Motor neuron (in vitro differentiated cells): ENCODE measurements around the gene BCKDK. TPM values are rescaled to one million over a fixed set of nuclear protein-coding genes. Genes with fewer than 3 reads are reported as not detected.

Experiments used
- ATAC-seq, 8 experiments: fragments of 200-7000 bp; cut with Tn5 transposase; replicated peaks in 6 of 8; 2 replicates each; pipeline ENCODE4 v1.8.0; 2021; ENCODE audit warnings: mild to moderate bottlenecking in 8 of 8, moderate library complexity in 8 of 8
- H3K27ac ChIP-seq, 2 donors: fragments of 250-450 bp; sonication (Bioruptor Pico); 2 replicates each; pipeline ENCODE4 v1.9.0; 2021; ENCODE audit warnings: antibody characterized with exemption in 2 of 2, mild to moderate bottlenecking in 2 of 2, moderate library complexity in 1 of 2
- H3K4me1 ChIP-seq, 2 donors: fragments of 250-450 bp; sonication (Bioruptor Pico); replicated peaks in 1 of 2; 2 replicates each; pipeline ENCODE4 v1.6.1; 2021; ENCODE audit warnings: antibody characterized with exemption in 2 of 2, mild to moderate bottlenecking in 2 of 2, moderate library complexity in 1 of 2
- H3K4me3 ChIP-seq, 5 donors: fragments of 250-450 bp; sonication (Bioruptor Pico); 2 replicates each; pipeline ENCODE4 v1.9.0; 2021; ENCODE audit warnings: antibody characterized with exemption in 5 of 5, mild to moderate bottlenecking in 5 of 5, moderate library complexity in 4 of 5
- WGBS, 10 experiments: fragments of 450-650 bp; shearing (Covaris generic); methylation state at CpG; one replicate each; pipeline ENCODE4 v1.0.0; 2022; 5-methylcytosine and 5-hydroxymethylcytosine counted together
- in situ Hi-C, 9 experiments: fragments of 400-800 bp; cut with MboI; loops; one replicate each; pipeline ENCODE4 v1.15.0; 2021; ENCODE audit warnings: low sequenced_read_pairs in 9 of 9, low pct_unique_long_range_greater_than_20kb in 2 of 9; ENCODE audit not compliant: unreplicated experiment in 9 of 9
- total RNA-seq, 8 experiments: library from RNA; unstranded; fragments of 300-600 nt; gene quantifications; 2 replicates each; pipeline versions ENCODE4 v1.2.3 to v1.2.4, GENCODE V29; 2022

Gene BCKDK
- total RNA-seq, 8 experiments from 2014 or later, result 14.1 to 46.8 (median 19.6) TPM

DNA sequence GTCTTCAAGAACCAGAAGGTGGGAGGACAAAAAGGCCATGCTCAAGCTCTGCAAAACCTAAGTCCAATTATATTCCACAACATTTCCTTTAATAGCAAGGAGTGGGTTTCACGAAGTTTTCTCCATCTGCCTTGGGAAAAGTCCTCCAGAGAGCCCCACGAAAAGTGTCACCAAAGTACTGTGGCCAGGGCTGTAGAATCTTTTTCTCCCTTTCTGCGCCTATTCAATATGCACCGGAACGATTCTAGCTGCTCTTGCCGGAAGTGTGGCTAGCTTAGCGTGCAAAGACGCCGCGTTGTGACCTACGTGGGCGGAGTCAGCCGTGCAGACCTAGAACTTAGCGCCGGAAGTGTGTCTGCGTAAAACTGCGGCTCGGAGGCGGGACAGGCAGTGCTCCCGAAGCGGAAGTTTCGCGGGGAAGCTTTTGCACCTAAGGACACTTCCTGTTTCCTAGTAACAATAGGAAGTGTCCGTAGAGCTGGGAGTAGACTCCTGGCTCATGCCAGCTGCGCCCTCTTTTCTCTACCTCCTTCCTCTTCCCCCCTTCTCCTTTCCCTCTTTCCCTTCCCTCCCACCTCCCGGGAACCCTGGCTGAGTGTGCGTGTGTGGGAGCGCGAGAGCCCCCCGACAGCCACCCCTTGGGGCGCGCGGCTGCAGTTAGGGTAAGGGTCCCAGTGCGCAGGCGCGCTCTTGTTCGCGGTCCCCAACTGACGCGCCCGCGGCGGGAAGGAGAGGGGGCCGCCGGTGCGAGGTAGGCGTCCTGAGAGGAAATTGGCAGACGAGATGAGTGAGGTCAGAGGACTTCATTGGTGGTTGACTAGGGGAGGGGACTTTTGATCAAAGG, 34.0 kb upstream of the BCKDK start, which contains the start of the genes ZNF646 and ZNF668:
Gene ZNF646, plus strand, starts transcription at position 453 of the 844 bp plus-strand sequence. CDS start 1,903 bp downstream, outside the sequence.
Gene ZNF668, minus strand, starts transcription at position 271 of the 844 bp plus-strand sequence. CDS start 9,781 bp downstream, outside the sequence.
- peak; percentile 71 to 87 (median 78) for ATAC-seq
- in situ Hi-C loops, result no loop called here
- Histone ChIP-seq H3K4me1 (peaks cover 4 to 8% of the 10 kb centered on the region in 2 donors), H3K27ac (peak within 1 kb of the TSS; percentile 92 to 96), H3K4me3 (peak within 1 kb of the TSS; percentile 63 to 99 (median 81))
- WGBS, 10 experiments, result 0 to 2% (median 0%) methylated on average over 1 to 16 of the region's 48 CpGs; no CpG with 5 or more reads in 2 of the 10 experiments

DNA sequence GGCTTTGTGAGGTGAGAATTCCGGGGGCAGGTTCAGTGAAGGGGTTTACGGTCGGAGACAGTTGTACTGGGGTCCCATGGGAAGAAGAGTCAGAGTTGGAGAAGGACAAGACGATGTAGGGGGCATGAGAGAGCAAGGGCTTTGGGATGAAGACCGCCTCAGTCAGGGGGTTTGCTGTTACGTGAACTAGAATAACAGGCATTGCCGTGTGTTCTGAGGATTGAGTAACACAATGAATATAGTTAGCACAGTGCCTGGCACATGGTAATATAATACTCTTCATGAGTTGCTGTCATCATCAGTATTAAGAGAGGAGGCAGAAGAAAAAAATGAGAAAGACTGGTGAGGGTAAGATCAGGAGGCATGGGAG, 33.4 kb upstream of the BCKDK start:
- 0 to 13% (median 0%) methylated on average over 1 to 7 of the region's 7 CpGs for WGBS, 10 experiments
- peak overlapping the region; percentile 63 to 99 (median 81) for H3K4me3 ChIP-seq
- peaks cover 4 to 8% of the 10 kb centered on the region in 2 donors for H3K4me1 ChIP-seq
- ATAC-seq, result no peak
- in situ Hi-C loops, result no loop called here
- H3K27ac ChIP-seq, result peak overlapping the region; percentile 92 to 96

DNA sequence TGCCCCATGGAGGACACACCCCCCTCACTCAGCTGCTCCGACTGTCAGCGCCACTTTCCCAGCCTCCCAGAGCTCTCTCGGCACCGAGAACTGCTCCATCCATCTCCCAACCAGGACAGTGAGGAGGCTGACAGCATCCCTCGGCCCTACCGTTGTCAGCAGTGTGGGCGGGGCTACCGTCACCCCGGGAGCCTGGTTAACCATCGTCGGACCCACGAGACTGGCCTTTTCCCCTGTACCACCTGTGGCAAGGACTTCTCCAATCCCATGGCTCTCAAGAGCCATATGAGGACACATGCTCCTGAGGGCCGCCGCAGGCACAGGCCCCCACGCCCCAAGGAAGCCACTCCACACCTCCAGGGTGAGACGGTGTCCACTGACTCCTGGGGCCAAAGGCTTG, 31.9 kb upstream of the BCKDK start:
- in situ Hi-C loops, result no loop called here
- no peak for ATAC-seq
- peaks cover 4 to 8% of the 10 kb centered on the region in 2 donors for H3K4me1 ChIP-seq
- H3K4me3 ChIP-seq, result no peak overlapping the region
- 42 to 67% (median 60%) methylated on average over 1 to 8 of the region's 16 CpGs; no CpG with 5 or more reads in 7 of the 10 experiments for WGBS, 10 experiments
- no peak overlapping the region for H3K27ac ChIP-seq

DNA sequence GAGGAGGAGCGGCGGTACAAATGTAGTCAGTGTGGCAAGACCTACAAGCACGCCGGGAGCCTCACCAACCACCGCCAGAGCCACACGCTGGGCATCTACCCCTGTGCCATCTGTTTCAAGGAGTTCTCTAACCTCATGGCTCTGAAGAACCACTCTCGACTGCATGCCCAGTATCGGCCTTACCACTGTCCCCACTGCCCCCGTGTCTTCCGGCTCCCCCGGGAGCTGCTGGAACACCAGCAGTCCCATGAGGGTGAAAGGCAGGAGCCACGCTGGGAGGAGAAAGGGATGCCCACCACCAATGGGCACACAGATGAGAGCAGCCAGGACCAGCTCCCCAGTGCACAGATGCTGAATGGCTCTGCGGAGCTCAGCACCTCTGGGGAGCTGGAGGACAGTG, 31.2 kb upstream of the BCKDK start:
- ATAC-seq, result no peak
- in situ Hi-C loops, result no loop called here

DNA sequence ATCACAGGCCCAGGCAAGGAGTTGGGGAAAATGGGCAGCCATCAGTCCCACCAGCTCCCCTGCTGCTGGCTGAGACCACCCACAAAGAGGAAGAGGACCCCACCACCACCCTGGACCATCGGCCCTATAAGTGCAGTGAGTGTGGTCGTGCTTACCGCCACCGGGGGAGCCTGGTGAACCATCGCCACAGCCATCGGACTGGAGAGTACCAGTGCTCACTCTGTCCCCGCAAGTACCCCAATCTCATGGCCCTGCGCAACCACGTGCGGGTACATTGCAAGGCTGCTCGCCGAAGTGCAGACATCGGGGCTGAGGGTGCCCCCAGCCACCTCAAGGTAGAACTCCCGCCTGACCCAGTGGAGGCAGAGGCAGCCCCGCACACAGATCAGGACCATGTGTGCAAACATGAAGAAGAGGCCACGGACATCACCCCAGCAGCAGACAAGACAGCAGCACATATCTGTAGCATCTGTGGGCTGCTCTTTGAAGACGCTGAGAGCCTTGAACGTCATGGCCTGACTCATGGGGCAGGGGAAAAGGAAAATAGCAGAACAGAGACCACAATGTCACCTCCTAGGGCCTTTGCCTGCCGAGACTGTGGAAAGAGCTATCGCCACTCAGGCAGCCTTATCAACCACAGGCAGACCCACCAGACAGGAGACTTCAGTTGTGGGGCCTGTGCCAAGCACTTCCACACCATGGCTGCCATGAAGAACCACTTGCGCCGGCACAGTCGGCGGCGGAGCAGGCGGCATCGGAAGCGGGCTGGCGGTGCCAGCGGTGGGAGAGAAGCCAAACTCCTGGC, 30.4 kb upstream of the BCKDK start:
- Histone ChIP-seq H3K4me1 (peaks cover 3 to 4% of the 10 kb centered on the region in 2 donors), H3K27ac (no peak overlapping the region), H3K4me3 (no peak overlapping the region)
- 83 to 100% (median 88%) methylated on average over 2 to 9 of the region's 30 CpGs; no CpG with 5 or more reads in 5 of the 10 experiments for WGBS, 10 experiments
- in situ Hi-C loops, result no loop called here
- no peak for ATAC-seq

More for the DNA sequence above, 31.2 kb upstream of the BCKDK start:
- Histone ChIP-seq H3K4me1 (peaks cover 4% of the 10 kb centered on the region in 2 donors), H3K27ac (no peak overlapping the region), H3K4me3 (no peak overlapping the region)
- 93 to 100% (median 100%) methylated on average over 1 to 3 of the region's 13 CpGs; no CpG with 5 or more reads in 7 of the 10 experiments for WGBS, 10 experiments

DNA sequence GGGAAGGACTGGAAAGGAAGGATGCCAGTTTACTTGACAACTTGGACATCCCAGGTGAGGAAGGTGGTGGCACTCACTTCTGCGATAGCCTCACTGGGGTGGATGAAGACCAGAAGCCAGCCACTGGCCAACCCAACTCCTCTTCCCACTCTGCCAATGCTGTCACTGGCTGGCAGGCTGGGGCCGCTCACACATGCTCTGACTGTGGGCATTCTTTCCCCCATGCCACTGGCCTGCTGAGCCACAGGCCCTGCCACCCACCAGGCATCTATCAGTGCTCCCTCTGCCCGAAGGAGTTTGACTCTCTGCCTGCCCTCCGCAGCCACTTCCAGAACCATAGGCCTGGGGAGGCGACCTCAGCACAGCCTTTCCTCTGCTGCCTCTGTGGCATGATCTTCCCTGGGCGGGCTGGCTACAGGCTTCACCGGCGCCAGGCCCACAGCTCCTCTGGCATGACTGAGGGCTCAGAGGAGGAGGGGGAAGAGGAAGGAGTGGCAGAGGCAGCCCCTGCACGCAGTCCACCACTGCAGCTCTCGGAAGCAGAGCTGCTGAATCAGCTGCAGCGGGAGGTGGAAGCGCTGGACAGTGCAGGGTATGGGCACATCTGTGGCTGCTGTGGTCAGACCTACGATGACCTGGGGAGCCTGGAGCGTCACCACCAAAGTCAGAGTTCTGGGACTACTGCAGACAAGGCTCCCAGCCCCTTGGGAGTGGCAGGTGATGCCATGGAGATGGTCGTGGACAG, 29.4 kb upstream of the BCKDK start:
- no peak for ATAC-seq
- in situ Hi-C loops, result no loop called here
- no peak overlapping the region for H3K4me3 ChIP-seq
- 80 to 100% (median 92%) methylated on average over 2 to 8 of the region's 15 CpGs; no CpG with 5 or more reads in 3 of the 10 experiments for WGBS, 10 experiments
- peaks cover 3 to 4% of the 10 kb centered on the region in 2 donors for H3K4me1 ChIP-seq
- H3K27ac ChIP-seq, result no peak overlapping the region

DNA sequence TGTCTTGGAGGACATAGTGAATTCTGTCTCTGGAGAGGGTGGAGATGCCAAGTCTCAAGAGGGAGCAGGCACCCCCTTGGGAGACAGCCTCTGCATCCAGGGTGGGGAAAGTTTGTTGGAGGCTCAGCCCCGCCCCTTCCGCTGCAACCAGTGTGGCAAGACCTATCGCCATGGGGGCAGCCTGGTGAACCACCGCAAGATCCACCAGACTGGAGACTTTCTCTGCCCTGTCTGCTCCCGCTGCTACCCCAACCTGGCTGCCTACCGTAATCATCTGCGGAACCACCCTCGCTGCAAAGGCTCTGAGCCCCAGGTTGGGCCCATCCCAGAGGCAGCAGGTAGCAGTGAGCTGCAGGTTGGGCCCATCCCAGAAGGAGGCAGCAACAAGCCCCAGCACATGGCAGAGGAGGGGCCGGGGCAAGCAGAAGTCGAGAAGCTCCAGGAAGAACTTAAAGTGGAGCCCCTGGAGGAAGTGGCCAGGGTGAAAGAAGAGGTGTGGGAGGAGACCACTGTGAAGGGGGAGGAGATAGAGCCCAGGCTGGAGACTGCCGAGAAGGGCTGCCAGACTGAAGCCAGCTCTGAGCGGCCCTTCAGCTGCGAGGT, 28.7 kb upstream of the BCKDK start:
- Histone ChIP-seq H3K4me1 (peaks cover 3 to 4% of the 10 kb centered on the region in 2 donors), H3K27ac (no peak overlapping the region), H3K4me3 (no peak overlapping the region)
- 83 to 95% methylated on average over 2 to 3 of the region's 13 CpGs; no CpG with 5 or more reads in 8 of the 10 experiments for WGBS, 10 experiments
- in situ Hi-C loops, result no loop called here
- no peak for ATAC-seq

DNA sequence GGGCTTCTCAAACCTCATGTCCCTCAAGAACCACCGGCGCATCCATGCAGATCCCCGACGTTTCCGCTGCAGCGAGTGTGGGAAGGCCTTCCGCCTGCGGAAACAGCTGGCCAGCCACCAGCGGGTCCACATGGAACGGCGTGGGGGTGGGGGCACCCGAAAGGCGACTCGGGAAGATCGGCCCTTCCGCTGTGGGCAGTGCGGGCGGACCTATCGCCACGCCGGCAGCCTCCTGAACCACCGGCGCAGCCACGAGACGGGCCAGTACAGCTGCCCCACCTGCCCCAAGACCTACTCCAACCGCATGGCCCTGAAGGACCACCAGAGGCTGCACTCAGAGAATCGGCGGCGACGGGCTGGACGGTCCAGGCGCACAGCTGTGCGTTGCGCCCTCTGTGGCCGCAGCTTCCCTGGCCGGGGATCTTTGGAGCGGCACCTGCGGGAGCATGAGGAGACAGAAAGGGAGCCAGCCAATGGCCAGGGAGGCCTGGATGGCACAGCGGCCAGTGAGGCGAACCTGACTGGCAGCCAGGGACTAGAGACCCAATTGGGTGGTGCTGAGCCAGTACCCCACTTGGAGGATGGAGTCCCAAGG, 28.1 kb upstream of the BCKDK start:
- Histone ChIP-seq H3K4me1 (peaks cover 2% of the 10 kb centered on the region in 2 donors), H3K4me3 (no peak overlapping the region), H3K27ac (no peak overlapping the region)
- 80 to 100% (median 96%) methylated on average over 2 to 7 of the region's 40 CpGs; no CpG with 5 or more reads in 6 of the 10 experiments for WGBS, 10 experiments
- ATAC-seq, result no peak
- in situ Hi-C loops, result no loop called here

DNA sequence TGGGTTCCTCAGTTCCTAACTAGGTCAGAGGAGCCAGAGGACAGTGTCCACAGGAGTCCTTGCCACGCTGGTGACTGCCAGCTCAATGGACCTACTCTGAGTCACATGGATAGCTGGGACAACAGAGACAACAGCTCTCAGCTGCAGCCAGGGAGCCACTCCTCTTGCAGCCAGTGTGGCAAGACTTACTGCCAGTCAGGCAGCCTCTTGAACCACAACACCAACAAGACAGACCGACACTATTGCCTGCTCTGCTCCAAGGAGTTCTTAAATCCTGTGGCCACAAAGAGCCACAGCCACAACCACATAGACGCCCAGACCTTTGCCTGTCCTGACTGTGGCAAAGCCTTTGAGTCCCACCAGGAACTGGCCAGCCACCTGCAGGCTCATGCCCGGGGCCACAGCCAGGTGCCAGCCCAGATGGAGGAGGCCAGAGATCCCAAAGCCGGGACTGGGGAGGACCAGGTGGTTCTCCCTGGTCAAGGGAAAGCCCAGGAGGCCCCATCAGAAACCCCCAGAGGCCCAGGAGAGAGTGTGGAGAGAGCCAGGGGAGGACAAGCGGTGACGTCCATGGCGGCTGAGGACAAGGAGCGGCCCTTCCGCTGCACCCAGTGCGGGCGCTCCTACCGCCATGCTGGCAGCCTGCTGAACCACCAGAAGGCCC, 27.3 kb upstream of the BCKDK start:
- Histone ChIP-seq H3K27ac (no peak overlapping the region), H3K4me3 (no peak overlapping the region), H3K4me1 (no peaks in the 10 kb centered on the region)
- 40 to 100% (median 94%) methylated on average over 1 to 5 of the region's 13 CpGs; no CpG with 5 or more reads in 4 of the 10 experiments for WGBS, 10 experiments
- in situ Hi-C loops, result no loop called here
- ATAC-seq, result no peak

DNA sequence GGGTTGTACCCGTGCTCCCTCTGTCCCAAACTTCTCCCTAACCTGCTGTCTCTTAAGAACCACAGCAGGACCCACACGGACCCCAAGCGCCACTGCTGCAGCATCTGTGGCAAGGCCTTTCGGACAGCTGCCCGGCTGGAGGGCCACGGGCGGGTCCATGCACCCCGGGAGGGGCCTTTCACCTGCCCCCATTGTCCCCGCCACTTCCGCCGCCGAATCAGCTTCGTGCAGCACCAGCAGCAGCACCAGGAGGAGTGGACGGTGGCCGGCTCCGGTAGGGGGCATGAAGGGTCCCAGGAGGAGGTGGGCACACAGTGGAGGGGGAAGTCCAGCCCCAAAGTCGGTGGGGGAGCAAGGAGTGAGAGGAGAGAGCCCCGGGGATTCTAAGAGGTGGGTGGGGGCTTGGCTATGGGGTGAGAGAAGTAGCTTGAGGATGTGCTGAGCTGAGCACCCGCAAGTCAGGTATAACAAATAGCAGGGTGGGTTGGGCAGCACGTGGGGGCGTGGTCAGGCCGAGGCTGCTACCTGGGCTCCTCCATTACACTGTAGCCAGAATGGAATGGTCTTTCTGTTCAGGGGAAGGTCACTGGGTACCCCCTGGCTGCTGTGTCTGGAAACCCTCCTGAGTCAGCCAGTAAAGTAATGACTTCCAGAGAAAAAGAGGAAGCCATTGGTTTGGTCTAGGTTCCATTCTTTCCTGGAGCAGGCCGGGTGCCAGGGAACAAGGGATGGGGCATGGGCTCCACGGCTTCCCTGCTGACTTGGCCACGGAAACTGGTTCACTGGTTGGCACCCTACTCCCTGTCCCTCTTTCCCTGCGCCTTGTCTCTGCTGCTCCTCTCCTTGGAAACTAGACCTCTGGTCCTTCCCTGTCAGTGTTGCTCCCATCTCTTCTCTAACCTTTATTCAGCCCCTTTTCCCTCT, 26.5 kb upstream of the BCKDK start:
- no peak overlapping the region for H3K4me3 ChIP-seq
- WGBS, 10 experiments, result 60 to 100% (median 84%) methylated on average over 2 to 5 of the region's 26 CpGs; no CpG with 5 or more reads in 3 of the 10 experiments
- no peak overlapping the region for H3K27ac ChIP-seq
- ATAC-seq, result no peak
- H3K4me1 ChIP-seq, result no peaks in the 10 kb centered on the region
- in situ Hi-C loops, result no loop called here
